Breast epithelium (tissue), 3 donors: ENCODE data around the gene CDH4.

ENCODE experiments used
- POLR2A ChIP-seq: fragments of 450-650 bp; IDR thresholded peaks from one replicate; pipeline ENCODE4 v1.6.1; 2016; ENCODE audit warnings: antibody characterized with exemption, mild to moderate bottlenecking, moderate library complexity
- TF ChIP-seq, protein P1 (sequence below), 3 donors: fragments of 450-650 bp; IDR thresholded peaks; one replicate each; pipeline ENCODE4 v1.5.1; 2016 to 2017; ENCODE audit warnings: antibody characterized with exemption in 3 of 3, mild to moderate bottlenecking in 3 of 3, moderate library complexity in 3 of 3

DNA sequence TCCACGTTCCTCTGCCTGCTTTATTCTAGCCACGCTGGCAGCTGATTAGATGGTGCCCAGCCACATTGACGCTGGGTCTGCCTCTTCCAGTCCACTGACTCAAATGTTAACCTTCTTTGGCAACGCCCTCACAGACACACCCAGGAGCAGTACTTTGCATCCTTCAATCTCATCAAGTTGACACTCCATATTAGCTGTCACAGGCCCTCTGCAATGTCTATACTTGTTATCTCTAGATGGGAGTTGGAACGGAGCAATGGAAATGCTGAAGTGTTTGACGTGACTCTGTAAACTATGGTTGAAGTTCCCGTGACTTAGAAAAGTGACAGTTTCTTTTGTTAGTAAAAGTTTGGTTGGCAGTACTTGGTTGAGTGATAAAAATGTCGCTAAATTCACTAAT lies 291.0 kb downstream of the CDH4 start:
- TF ChIP-seq, protein P1, sequence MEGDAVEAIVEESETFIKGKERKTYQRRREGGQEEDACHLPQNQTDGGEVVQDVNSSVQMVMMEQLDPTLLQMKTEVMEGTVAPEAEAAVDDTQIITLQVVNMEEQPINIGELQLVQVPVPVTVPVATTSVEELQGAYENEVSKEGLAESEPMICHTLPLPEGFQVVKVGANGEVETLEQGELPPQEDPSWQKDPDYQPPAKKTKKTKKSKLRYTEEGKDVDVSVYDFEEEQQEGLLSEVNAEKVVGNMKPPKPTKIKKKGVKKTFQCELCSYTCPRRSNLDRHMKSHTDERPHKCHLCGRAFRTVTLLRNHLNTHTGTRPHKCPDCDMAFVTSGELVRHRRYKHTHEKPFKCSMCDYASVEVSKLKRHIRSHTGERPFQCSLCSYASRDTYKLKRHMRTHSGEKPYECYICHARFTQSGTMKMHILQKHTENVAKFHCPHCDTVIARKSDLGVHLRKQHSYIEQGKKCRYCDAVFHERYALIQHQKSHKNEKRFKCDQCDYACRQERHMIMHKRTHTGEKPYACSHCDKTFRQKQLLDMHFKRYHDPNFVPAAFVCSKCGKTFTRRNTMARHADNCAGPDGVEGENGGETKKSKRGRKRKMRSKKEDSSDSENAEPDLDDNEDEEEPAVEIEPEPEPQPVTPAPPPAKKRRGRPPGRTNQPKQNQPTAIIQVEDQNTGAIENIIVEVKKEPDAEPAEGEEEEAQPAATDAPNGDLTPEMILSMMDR (IDR thresholded peaks at IDR 0.05): no peak
- no peak for TF ChIP-seq POLR2A
